GM19455 (cell line): Measurements from ENCODE around the gene C1QTNF6.

Source experiments
- ATAC-seq: cut with Tn5 transposase; IDR thresholded peaks from one replicate; pipeline ENCODE4 v1.9.1; 2021; ENCODE audit not compliant: unreplicated experiment

C1QTNF6 gene

GRCh38 chr22:37164505-37164887 lies 23.6 kb downstream of the C1QTNF6 start:
- ATAC-seq = no peak

DNA sequence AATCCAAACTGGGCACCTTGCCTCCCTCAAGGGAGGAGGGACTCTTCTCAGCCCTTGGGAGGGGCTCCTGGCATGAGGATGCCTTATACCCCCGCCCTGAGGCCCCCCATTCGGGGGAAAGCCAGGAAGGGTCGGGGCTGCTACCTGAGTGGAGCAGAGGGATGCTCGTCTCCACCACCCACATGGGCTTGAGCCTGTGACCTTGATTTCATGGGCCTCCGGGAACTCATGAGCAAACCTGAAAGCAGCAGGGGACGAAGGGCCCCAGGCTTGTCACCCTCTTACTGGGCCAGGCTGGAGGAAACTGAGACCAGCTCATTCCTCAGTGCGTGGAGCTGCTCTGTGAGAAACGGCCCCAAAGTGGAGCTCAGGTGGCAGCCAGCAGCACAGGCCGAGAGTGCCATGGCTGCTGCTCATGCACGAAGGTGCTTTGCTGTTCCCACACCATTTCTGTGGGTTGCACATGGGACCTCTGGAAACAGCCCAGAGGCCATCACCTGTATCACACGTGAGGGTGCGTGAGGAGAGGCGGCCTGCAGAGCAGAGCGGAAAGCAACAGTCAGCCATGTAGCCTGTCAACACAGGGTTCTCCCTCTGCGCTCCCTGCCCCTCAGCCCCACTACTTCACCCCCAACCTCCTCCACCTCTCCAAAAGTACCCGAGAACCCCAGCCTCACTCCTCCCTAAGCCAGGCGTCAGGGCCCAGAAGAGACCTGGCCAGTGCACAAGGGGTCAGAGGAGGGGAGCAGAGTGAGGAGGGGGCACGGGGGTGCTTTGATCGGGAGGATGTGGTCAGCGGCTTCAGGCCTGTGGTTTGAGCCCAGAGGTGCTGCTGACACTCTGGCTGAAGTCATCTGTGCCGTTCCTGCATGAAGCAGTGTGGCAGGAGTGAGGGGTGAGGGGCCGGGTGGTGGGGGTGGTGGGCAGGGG lies 24.2 kb downstream of the C1QTNF6 start:
- ATAC-seq = peak; percentile 39

GRCh38 chr22:37163096-37163489 lies 25.0 kb downstream of the C1QTNF6 start:
- no peak for ATAC-seq

DNA sequence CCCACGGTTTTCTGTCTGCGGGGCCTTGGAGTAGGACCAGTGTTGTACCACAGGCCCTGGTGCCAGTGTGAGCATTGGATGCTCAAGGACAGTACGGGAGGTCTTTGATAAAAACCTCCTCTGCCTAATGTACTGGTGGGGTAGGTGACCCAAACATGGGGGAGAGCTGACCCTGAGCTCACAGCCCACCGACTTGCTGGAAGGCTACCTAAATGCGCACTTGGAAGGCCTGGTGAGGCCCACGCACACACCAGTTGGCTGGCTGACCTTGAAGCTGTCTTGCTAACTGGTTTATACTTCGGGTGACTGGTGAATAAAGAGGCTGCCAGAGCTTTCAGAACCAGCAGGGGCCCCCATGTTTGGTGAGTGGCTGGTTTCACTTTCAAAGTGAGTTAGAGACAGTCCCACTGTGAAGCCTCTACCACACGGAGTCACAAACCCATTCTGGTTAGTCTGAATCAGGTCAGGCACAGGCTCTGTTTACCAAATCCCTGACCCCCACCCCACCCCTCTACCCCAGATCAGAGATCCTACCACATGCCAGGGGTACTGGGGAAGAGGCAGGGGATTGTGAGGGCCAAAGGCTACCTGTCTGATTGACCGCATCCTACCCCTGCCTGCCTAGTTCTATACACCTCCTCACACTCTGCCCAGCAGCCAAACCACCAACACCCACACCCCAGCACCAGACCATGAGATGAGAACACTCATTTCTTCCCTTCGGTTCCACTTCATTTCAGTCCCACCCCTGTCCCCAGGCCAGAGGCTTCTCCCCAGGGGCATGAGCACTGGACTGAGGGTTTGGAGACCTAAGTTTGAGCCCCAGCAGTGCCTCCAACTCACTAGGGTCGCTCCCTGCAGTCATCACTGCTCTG lies 25.6 kb downstream of the C1QTNF6 start:
- ATAC-seq = peak; percentile 44

- no peak for ATAC-seq
Measured at GRCh38 chr22:37161443-37161842, 26.6 kb downstream of the C1QTNF6 start.

GRCh38 chr22:37160027-37160426 lies 28.0 kb downstream of the C1QTNF6 start:
- no peak for ATAC-seq

DNA sequence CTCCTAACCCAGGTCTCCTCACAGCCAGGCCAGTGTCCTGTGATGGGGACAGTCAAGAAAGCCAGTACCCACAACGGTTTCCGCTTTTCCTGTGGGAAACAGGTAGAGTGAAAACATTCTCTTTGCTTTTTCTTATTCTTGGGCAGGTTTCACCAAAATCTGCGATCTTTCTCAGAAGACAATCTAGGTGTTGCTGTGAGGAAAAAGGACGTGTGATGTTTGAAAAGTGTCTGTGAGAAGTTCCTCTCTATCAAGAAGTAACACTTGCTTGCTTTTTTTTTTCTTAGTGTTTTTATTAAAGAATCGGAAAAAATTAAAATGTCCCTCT lies 29.1 kb downstream of the C1QTNF6 start:
- ATAC-seq = no peak

GRCh38 chr22:37157516-37158285 lies 30.3 kb downstream of the C1QTNF6 start:
- no peak for ATAC-seq

DNA sequence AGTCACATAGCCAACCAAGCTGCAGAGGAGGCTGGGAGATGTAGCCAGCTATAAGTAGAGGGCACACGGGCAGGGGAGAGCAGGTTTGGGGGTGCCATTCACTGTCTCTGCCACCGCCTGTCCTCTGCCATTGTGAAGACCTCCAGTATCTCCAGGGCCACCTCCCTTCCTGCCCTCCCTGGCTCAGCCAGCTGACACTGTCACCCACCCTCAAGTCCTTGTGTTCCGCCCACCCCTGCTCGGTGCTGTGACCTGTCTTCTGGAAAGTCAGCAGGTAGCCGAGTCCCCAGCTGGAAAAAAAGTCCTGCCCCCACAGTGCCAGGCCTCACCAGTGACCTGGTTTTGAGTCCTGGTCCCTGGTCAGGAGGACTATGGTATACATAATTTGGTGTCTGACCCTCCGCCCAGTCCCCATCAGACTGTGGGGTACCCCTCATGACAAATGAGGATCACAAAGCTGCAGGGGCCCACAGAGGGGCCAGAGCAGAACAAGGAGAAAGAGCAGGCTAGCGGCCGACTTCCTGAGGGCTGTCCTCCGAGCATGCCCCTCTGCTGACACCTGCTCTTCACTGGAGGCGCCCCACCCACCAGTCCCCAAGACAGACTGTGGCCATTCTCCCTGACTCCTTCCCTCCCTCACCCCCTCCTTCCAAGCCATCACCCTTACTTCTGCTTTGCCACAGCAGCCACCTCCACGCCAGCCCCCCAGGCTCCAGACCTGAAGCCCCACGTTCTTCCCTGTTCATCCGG lies 31.2 kb downstream of the C1QTNF6 start:
- ATAC-seq = no peak

- ATAC-seq = no peak
Measured at GRCh38 chr22:37155971-37156370, 32.1 kb downstream of the C1QTNF6 start.

DNA sequence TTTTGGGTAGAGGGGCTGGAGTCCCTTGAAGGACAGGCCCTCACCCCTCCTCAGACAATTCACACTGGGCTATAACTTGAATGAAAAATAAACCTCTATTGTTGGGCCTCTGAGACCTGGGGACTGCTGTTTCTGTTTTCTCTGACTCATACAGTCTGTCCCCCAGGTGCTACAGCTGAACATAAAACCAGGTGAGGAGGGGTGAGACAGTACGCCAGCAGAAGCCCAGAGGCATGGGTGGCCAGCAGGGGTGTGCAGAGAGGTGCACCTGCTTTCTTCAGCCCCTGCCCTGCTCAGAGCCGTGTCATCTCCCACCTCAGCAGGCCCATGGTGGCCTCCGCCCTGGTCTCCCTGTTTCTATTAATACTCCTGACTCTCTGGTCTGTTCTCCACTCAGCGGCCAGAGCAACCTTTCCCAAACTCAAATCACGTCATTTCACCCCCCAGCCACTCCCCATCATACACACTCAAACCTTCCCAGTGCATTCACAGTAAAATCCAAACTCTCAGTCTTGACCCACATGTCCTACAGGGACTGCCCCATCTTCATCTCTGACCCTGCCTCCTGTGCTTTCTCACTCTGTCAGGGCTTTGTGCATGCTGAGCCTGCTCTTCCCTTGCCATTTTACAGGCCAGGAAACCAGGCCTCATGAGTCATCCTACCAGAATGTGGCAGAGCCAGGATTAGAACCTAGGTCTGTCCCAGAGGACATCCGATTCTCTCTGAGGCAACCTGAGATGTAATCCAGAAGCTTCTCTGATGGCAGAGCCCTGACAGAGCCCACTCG lies 32.9 kb downstream of the C1QTNF6 start:
- ATAC-seq = no peak

GRCh38 chr22:37153901-37154300 lies 34.1 kb downstream of the C1QTNF6 start:
- ATAC-seq = no peak

- ATAC-seq = no peak
Measured at GRCh38 chr22:37151401-37151800, 36.6 kb downstream of the C1QTNF6 start.

GRCh38 chr22:37150701-37151100 lies 37.3 kb downstream of the C1QTNF6 start:
- ATAC-seq = no peak

- ATAC-seq = peak; percentile 10
Measured at GRCh38 chr22:37148742-37149665, 39.0 kb downstream of the C1QTNF6 start.

DNA sequence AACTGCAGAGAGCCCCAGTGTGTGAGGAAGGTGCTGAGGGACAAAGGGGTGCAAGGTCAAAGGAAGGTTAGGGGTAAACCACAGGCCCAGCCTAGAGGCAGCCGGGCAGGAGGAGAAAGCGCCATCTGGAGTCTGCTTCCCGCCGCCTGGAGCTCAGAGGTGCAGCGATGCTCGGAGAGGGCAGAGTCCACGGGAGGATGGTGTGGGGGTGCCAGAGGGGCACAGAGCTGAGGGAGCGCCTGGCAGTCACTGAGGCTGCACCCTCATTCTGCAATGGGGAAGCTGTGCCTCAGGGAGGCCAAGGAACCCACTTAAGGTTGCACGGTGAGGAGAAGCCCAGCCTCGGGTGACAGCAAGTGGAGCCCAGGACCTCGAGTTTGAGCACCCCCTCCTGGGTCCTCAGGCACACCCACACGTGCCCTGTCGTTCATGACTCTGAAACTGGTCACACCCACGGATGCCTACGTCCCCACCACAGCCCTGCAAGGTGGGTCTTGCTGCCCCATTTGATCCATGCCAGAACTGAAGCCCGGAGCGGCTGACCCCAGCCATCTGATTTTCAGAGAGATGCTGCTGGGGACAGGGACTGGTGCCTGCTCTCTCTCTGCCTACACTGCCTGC lies 39.9 kb downstream of the C1QTNF6 start:
- no peak for ATAC-seq

- no peak for ATAC-seq
Measured at GRCh38 chr22:37147186-37147990, 40.7 kb downstream of the C1QTNF6 start.
